Measurements from ENCODE around the gene SELENOP.

The SELENOP gene

DNA sequence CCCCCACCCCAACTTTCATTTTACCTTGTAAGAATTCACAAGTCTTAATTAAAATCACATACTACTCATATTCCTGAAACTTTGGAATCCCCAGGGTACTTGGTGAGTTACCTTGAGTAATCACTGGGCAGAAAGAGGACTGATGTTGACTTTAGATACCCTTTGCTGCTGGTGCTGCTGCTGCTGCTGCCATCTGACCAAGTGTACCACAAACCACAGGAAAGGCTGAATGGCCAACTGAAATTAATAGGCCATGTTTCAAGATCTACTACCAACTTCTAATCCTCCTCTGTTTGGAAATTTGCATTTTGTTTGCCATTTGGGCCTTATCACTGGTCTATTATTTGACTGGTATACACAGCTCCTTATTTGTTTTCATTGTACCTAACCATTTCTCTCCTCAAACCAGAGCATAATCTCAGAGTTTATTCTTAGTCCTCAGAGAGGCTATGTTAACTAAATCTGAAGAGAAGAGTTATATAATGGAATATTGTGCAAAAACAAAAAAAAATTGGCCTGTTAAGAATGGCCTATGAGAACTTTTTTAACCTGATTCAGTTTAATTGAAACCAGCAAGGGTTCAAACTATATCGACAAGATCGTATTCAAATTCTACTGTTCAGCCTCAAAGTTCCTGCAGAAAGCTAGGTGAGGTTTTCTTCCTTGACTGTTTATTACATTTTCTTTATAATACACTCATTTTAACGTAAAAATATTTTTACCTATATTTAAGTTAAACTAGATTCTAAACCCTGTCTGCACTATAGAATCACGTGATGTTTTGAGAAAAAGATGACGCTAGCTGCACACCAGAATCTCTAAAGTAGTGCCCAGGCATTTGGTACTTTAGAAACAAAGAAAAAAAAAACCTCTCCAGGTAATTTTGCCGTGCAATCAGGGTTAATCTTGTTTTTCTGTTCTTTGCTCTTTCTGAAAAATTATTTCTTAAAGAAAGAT is 13.1 kb downstream of the SELENOP start:
- no peak for DNase-seq (ENCODE audit: low read depth in 2 of 3, low spot score in 1 of 3)

DNA sequence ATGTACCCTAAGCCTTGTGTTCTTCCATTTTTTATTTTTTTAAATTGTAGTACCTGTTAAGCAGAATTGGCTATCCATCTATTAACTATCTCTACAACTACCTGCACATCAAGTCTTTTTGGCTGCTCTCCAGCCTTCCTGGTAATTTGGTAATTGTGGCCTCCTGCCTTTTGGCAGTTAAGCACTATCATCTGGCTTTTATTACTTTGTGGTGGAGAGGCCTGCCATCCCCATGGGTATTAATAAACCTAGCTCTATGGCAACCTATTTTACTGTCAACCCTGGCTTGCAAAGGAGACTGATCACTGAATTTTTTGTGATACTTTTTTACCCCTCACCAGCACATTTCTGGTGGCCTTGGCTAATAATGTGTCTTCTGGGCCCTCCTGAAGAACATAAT is 20.5 kb downstream of the SELENOP start:
- DNase-seq (ENCODE audit: low read depth in 2 of 3, low spot score in 1 of 3), result no peak

DNA sequence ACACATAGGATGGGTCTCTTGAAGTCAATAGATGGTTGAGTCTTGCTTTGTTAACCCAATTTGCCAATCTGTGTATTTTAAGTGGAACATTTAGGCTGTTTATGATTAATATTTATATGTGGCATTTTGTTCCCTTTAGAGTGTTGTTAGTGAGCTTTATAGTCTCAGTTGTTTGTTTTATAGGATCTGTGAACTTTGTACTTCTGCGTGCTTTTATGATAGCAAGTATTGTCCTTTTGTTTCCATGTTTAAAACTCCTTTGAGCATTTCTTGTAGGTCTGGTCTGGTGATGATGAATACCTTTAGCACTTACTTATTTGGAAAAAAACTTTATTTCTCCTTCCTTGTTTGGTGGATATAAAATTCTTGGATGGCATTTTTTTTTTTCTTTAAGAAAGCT is 23.8 kb downstream of the SELENOP start:
- no peak for DNase-seq (ENCODE audit: low read depth in 2 of 3, low spot score in 1 of 3)

DNA sequence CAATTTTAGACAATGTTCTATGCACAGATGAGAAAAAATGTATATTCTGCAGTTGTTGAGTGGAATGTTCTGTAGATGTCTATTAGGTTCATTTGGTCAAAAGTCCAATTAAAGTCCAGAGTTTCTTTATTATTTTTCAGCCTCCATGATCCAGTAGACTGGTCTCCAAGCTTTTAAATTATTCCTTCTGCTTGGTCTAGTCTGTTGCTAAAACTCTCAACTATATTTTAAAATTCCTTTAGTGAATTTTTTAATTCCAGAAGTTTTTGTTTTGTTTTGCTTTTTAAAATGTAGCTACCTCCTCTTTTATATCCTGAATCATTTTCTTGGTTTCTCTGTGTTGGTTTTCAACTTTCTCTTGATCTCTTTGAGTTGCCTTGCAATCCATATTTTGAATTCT is 24.6 kb downstream of the SELENOP start:
- DNase-seq (ENCODE audit: low read depth in 2 of 3, low spot score in 1 of 3), result no peak

DNA sequence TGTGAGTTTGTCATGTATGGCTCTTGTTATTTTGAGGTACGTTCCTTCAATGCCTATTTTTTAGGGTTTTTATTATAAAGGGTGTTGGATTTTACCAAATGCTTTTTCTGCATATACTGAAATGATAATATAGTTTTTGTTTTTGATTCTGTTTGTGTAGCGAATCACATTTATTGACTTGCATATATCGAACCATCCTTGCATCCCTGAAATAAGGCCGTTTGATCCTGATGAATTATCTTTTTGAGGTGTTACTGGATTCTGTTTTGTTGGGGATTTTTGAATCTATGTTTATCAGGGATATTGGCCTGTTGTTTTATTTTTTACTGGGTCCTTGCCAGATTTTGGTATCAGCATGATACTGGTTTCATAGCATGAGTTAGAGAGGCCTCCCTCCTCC is 25.9 kb downstream of the SELENOP start:
- no peak for DNase-seq (ENCODE audit: low read depth in 2 of 3, low spot score in 1 of 3)

DNA sequence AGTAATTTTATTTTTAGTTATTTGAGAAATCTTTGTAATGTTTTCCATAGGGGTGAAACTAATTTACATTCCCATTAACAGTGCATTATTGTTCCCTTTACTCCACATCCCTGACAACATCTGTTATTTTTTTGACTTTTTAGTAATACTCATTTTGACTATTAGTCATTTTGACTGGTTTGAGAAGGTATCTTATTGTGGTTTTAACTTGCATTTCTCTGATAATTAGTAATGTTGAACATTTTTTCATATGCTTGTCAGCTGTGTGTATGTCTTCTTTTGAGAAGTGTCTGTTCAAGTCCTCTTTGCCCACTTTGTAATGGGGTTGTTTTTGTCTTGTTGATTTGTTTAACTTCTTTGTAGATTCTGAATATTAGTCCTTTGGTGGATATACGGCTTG is 27.6 kb downstream of the SELENOP start:
- no peak for DNase-seq (ENCODE audit: low read depth in 2 of 3, low spot score in 1 of 3)

DNA sequence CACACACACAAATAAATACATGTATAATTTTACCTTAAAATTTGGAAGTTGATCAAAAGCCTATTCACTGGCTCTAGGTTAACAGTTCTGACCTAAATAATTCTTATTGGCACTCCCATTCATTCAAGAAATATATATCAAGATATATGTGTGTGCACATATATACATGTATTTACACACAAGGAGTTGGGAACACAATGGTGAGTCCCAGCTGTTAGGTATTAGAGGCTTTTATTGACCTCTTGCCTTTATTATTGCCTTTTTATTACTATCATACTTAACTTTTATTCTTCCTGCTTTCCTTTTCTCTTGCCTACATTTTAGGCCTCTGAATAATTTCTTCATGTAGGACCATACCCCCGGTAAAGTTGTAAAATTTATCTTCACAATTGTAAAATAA is 30.1 kb downstream of the SELENOP start:
- DNase-seq (ENCODE audit: low read depth in 2 of 3, low spot score in 1 of 3), result no peak

DNA sequence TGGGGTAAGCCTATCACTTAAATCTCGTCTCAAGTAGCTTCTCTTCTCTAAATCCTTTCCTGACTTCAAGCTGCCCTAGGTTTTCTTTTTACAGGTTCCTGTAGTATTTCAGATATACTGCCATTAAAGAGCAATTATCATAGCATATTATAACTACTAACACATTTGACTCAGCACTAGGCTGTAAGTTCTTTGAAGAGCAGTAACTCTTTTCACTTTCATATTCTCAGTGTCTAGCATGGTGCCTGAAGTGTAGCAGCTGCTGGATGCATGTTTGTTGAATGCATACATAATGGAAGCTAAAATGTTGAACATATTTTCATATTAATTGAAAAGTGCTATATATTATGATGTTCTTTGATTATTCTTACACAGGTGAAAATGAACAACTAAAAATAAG is 32.6 kb downstream of the SELENOP start:
- no peak for DNase-seq (ENCODE audit: low read depth in 2 of 3, low spot score in 1 of 3)

DNA sequence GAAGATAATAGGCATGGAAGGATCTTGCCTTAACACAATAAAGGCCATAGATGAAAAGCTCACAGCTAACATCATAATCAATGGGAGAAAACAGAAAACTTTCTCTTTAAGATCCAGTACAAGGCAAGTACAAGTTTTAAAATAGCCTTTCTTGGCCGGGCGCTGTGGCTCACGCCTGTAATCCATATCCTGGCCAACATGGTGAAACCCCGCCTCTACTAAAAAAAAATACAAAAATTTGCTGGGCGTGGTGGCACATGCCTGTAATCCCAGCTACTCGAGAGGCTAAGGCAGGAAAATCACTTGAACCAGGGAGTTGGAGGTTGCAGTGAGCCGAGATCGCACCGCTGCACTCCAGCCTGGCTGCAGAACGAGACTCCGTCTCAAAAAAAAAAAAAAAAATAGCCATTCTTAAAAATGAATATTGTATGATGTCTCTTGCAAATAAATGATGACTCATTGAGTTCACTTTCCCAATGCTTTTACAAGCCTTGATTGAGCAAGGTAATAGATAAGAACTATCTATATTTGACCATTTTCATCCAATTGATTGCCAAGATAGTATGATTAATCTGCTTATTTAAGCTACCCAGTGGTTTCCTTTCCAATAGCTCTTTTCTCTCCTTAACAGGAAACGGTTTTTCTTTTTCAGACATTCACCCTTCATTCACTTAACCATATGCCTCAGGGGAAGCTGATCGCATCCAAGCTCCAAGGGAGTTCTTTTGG is 39.3 kb downstream of the SELENOP start:
- DNase-seq (ENCODE audit: low read depth in 2 of 3, low spot score in 1 of 3), result no peak

DNA sequence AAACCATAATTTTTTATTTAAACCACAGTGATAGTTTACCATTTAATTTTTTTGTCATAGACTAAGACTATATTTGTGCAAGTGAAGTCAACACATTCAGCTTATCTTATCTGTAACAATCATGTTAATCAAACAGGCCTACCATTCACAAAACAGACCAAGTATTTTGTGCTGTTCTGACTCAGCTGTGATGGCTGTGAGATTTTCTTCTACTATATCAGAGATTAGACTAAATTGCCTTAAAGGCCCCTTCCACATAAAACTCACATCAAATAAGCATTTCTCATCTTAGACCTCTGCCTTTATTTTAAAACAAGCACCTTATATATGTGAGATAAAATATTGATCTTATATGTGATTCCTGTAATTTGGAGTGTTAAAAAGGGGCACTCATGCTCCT is 41.7 kb downstream of the SELENOP start:
- no peak for DNase-seq (ENCODE audit: low read depth in 2 of 3, low spot score in 1 of 3)

DNA sequence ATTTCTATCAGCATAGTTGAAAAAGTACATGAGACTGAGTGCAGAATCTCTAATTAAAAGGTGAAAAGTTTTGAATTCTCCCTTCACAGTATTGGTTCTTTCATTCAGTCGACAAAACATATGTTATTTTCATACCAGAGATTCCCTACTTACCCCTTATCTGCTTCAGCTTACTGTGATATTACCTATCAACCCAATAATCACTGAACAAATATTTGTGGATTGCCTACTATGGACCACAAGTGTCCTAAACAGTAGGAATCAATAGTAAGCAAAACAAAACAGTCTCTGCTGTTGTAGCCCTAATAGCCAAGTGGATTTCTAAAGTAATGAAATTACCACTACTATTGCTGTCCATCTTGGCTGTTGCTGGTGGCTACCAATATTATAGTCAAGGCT is 43.6 kb downstream of the SELENOP start:
- DNase-seq (ENCODE audit: low read depth in 2 of 3, low spot score in 1 of 3), result no peak

DNA sequence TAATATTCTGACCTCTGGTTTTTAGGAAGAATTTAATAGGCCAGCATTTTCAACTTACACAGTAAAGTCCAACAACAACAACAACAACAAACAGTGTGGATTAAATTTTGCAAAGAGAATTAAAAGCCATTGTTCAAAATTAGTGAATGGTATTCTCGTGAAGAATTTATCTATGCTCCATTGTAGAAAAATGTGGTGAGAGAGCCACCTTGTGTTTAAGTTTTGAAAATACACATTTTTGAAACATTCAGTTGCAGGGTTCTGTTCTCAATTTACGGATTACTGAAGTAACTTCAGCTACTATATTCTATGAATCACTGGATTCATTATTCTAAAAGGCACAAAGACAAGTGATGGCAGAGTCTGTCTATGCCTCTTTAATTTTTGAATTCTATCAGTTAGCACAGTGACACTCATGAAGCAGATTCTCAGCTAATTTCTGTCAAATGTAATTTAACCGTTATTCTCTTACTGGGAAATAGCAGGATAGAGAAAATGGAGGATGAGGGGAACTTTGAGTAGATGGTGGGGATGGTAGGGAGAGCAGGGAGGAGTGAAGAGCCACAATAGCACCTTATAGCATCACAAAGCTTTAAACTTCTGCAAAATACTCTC is 44.1 kb downstream of the SELENOP start:
- peak in 1 of 3 donors; percentile 4 for DNase-seq (ENCODE audit: low read depth in 2 of 3, low spot score in 1 of 3)

DNA sequence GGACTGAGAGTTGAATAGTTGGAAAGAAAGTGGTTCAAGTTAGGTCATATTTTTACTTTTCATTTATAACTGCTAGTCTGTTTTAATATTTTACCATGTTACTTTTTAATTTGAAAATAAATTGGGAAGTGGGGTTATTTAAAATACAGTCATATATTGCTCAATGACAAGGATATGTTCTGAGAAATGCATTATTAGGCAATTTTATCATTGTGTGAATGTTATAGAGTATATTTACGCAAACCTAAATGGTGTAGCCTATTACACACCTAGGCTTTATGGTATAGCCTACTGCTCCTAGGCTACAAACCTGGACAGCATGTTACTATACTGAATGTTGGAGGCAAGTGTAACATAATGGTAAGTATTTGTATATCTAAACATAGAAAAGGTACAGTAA is 49.9 kb downstream of the SELENOP start:
- no peak for DNase-seq (ENCODE audit: low read depth in 2 of 3, low spot score in 1 of 3)

DNA sequence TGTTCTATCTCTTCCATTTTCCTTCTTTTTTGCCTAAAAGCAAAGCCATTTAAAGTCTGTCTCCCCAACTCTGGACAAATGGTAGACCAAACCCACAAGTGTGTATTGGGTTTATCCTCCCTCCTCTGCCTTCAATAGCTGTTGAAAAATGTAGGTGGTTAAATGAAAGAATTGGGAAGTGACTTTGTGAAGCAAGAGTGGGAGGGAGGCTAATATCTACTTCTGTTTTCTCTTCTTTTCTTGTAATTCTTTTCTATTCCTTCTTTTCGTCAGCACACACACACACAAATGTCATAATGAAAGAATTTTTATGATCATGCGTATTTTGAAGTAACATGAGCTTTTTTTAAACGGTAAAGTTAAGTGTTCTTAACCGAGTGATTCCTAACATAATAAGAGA is 51.3 kb downstream of the SELENOP start:
- no peak for DNase-seq (ENCODE audit: low read depth in 2 of 3, low spot score in 1 of 3)

DNA sequence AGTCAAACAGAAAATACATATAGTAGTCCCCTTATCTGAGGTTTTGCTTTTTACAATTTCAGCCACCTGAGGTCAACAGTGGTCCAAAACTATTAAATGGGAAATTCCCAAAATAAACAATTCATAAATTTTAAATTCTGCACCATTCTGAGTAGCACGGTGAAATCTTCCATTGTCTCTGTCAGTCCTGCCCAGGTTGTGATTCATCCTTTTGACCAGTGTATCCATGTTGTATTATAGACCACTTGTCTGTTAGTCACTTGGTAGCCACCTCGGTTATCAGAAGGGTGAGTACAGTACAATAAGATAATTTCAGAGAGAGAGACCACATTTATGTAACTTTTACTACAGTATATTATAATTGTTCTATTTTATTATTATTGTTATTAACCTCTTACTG is 52.2 kb downstream of the SELENOP start:
- no peak for DNase-seq (ENCODE audit: low read depth in 2 of 3, low spot score in 1 of 3)

DNA sequence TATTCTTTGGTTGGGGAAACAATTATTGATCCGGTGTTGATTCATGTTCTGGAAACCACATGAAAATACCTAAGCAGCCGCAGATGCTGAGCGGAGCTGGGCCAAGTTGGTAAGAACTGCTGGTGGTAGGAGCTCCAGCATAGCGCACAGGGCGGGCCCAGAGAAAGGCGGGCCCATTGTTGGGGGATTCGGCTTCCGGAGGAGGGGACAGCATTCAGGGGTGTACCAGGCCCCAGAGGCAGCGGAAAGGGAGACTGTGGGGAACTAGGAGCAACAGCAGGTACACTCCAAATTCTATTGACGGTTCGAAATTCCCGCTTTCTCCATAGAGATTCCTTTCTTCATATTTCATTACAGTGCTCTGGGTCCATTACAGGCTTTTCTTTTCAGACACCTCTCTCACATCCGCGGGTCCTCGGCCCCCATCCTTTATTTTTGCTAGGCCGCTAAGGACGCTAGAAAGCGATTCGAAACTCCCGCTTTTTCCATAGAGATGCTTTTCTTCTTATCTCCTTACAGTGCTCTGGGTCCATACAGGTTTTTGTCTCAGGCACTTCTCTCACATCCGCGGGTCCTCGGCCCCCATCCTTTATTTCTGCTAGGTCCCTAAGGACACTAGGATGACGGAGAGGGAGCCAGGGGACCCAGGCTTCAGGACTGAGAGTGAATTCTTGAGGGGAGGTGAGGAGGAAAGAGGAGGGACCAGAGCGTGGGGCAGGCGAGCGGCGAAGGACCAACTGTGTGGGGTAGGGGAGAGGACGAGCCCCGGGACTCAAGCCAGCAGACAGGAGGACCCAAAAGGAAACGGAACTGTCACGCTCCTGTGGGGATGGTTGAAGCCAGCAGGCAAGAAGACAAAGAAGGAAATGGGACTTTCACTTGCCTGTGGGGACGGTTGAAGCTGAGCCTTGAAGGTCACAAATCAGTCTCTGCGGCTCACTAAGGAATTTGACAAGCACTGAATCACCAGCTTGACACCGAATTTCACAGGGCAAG is 54.8 kb downstream of the SELENOP start, which contains the start of gene CCDC152:
TSS of gene CCDC152 (plus strand) at position 213 of the 996 bp plus-strand sequence. CDS start 2,304 bp downstream, outside the sequence.
- peak; percentile 49 to 55 (median 50) for DNase-seq (ENCODE audit: low read depth in 2 of 3, low spot score in 1 of 3)

DNA sequence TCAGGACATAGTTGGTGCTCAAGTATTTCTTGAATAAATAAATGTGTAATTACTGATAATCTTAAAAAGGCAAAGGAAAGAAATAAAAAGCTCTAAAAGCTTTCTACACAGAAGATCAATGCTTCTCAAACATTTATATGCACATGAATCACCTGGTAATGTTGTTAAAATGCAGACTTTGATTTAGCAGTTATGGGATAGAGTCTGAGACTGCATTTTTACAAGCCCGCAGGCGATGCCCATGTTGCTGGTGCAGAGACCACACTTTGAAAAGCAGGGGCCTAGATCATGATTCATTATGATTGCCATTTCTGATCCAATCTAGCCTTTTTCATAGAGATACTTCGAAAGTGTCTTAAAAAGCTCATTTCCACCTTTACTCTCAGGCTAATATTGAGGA is 58.6 kb downstream of the SELENOP start:
- DNase-seq (ENCODE audit: low read depth in 2 of 3, low spot score in 1 of 3), result no peak

DNA sequence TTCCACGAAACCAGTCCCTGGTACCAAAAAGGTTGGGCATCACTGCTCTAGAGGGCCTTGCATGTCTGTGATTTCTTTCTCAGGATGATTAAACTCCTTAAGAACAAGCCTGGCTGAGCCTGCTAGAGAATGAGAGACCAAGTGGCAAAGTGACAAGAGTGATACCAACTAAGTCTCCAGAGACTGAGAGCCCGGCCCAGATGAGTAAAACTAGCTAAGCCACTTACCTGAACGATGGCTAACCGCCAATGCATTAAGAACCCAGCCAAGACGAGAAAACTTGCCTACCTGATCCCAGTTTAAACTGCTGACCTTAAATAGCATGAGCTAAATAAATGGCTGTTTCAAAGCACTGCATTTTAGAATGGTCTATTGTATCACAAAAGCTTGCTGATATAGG is 60.6 kb downstream of the SELENOP start:
- no peak for DNase-seq (ENCODE audit: low read depth in 2 of 3, low spot score in 1 of 3)

DNA sequence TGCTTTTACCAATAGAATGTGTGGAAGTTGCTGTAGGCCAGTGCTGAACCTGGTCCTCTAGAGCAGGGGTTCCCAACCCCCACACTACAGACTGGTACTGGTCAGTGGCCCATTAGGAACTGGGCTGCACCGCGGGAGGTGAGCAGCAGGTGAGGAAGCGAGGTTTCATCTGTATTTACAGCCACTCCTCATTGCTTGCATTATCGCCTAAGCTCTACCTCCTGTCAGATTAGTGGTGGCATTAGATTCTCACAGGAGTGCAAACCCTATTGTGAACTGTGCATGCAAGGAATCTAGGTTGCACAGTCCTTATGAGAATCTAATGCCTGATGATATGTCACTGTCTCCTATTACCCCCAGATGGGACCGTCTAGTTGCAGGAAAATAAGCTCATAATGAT is 61.2 kb downstream of the SELENOP start:
- no peak for DNase-seq (ENCODE audit: low read depth in 2 of 3, low spot score in 1 of 3)

All from stimulated activated CD4-positive, alpha-beta T cell treated with anti-CD3 and anti-CD28 coated beads, Interleukin-12 subunit alpha, Interleukin-12 subunit beta, amount 100 ng/mL, for 48 hours (primary cell).